Left lung (tissue), 10 donors: Measurements from ENCODE around the gene ATXN10. TPM values are rescaled to one million over a fixed set of nuclear protein-coding genes. Genes with fewer than 3 reads are reported as not detected.
"Not testable (repeated sequence)": the region's sequence is repeated elsewhere in the genome, so short reads cannot be mapped to it uniquely, and the experiment has no call there.

Source experiments
- ATAC-seq: fragments of 200-7000 bp; cut with Tn5 transposase; one replicate; pipeline ENCODE4 v1.9.1; 2020; ENCODE audit warnings: moderate library complexity
- DNase-seq, 4 donors: peaks; one replicate each; pipeline ENCODE4 v3.0.0-alpha.2; 2013 to 2020
- H3K27ac ChIP-seq, 2 donors: fragments of 200-600 bp; sonication (generic) in 1 of 2; one replicate each; pipeline versions ENCODE4 v1.5.0 to v1.8.0; 2020 to 2021
- H3K27me3 ChIP-seq, 2 donors: fragments of 200-600 bp; sonication (generic) in 1 of 2; one replicate each; pipeline versions ENCODE4 v1.5.0 to v1.8.0; 2020 to 2021
- H3K36me3 ChIP-seq, 2 donors: fragments of 200-600 bp; sonication (generic) in 1 of 2; one replicate each; pipeline versions ENCODE4 v1.5.0 to v1.8.0; 2020 to 2021
- H3K4me1 ChIP-seq, 2 donors: fragments of 200-600 bp; one replicate each; pipeline ENCODE4 v1.8.0; 2021
- H3K4me3 ChIP-seq, 2 donors: fragments of 200-600 bp; sonication (generic) in 1 of 2; one replicate each; pipeline versions ENCODE4 v1.5.0 to v1.8.0; 2020 to 2021; ENCODE audit warnings: mild to moderate bottlenecking in 1 of 2
- H3K9me3 ChIP-seq, 2 donors: fragments of 200-600 bp; sonication (generic) in 1 of 2; one replicate each; pipeline versions ENCODE4 v1.5.0 to v1.8.0; 2020 to 2021
- CTCF ChIP-seq, 2 donors: fragments of 200-600 bp; sonication (generic) in 1 of 2; IDR thresholded peaks; one replicate each; pipeline versions ENCODE4 v1.5.0 to v1.8.0; 2021; ENCODE audit warnings: antibody characterized with exemption in 2 of 2
- intact Hi-C, 2 donors: fragments of 100-400 bp; cut with DNase I; formaldehyde crosslinking; loops; one replicate each; pipeline versions ENCODE4 v1.11.2 to v1.14.2; 2022
- polyA plus RNA-seq, 6 donors: library from polyadenylated mRNA; unstranded; fragments of 120-200 nt; gene quantifications; one replicate each; pipeline ENCODE4 v1.2.1, GENCODE V29; 2013; ENCODE audit not compliant: insufficient read length in 6 of 6
- total RNA-seq, 2 donors: library from RNA; stranded (reverse); fragmentation: NEBNext Ultra II Directional; extraction: Animal tissue kit (Norgen Biotek cat#: 25700); gene quantifications; one replicate each; pipeline ENCODE4 v1.2.1, GENCODE V29; 2021
- donor health status: DM: no; HTN: yes; CAD: no.
- donor health status: DM: no; HTN: no; CAD: no.

The ATXN10 gene
- total and polyA plus RNA-seq, 8 donors: 117 to 281 (median 237) TPM

GRCh38 chr22:45793161-45793560 lies 121.5 kb downstream of the ATXN10 start:
- ATAC-seq: no peak
- DNase-seq: no peak
- TF ChIP-seq CTCF (IDR thresholded peaks at IDR 0.05): no peak
- Histone ChIP-seq H3K27me3 (no peaks in the 10 kb centered on the region), H3K36me3 (peaks cover 0 to 44% of the 10 kb centered on the region in 2 donors), H3K4me1 (no peaks in the 10 kb centered on the region), H3K27ac (no peak overlapping the region), H3K4me3 (no peak overlapping the region), H3K9me3 (peaks cover 0 to 34% of the 10 kb centered on the region in 2 donors)
- intact Hi-C loops: no loop called here

GRCh38 chr22:45793892-45794291 lies 122.3 kb downstream of the ATXN10 start:
- intact Hi-C loops: no loop called here
- no peak for DNase-seq
- no peak for ATAC-seq
- H3K27ac ChIP-seq: no peak overlapping the region
- H3K4me1 ChIP-seq: no peaks in the 10 kb centered on the region
- H3K36me3 ChIP-seq: peaks cover 0 to 44% of the 10 kb centered on the region in 2 donors
- H3K9me3 ChIP-seq: peaks cover 0 to 34% of the 10 kb centered on the region in 2 donors
- H3K27me3 ChIP-seq: no peaks in the 10 kb centered on the region
- no peak for TF ChIP-seq CTCF (IDR thresholded peaks at IDR 0.05)
- no peak overlapping the region for H3K4me3 ChIP-seq

GRCh38 chr22:45796009-45796408 lies 124.4 kb downstream of the ATXN10 start:
- H3K27ac ChIP-seq, H3K4me3 ChIP-seq, ATAC-seq, H3K4me1 ChIP-seq, intact Hi-C loops, DNase-seq, H3K27me3 ChIP-seq: not testable (repeated sequence)
- H3K9me3 ChIP-seq: peaks cover 0 to 34% of the 10 kb centered on the region in 2 donors
- H3K36me3 ChIP-seq: peaks cover 0 to 44% of the 10 kb centered on the region in 2 donors

- Histone ChIP-seq H3K27me3 (no peaks in the 10 kb centered on the region), H3K27ac (no peak overlapping the region), H3K4me1 (no peaks in the 10 kb centered on the region), H3K36me3 (peaks cover 0 to 36% of the 10 kb centered on the region in 2 donors), H3K9me3 (peaks cover 0 to 30% of the 10 kb centered on the region in 2 donors), H3K4me3 (no peak overlapping the region)
- no peak for TF ChIP-seq CTCF (IDR thresholded peaks at IDR 0.05)
- intact Hi-C loops: no loop called here
- ATAC-seq (no peak), DNase-seq (no peak)
Observed at GRCh38 chr22:45799291-45799690, 127.7 kb downstream of the ATXN10 start.

- DNase-seq (no peak), ATAC-seq (no peak)
- intact Hi-C loops: no loop called here
- H3K9me3 ChIP-seq: peaks cover 0 to 2% of the 10 kb centered on the region in 2 donors
- H3K36me3 ChIP-seq: peaks cover 0 to 12% of the 10 kb centered on the region in 2 donors
- peaks cover 0 to 3% of the 10 kb centered on the region in 2 donors for H3K4me1 ChIP-seq
- no peak overlapping the region for H3K4me3 ChIP-seq
- H3K27ac ChIP-seq: no peak overlapping the region
- no peaks in the 10 kb centered on the region for H3K27me3 ChIP-seq
- TF ChIP-seq CTCF (IDR thresholded peaks at IDR 0.05): no peak
Observed at GRCh38 chr22:45802054-45802453, 130.4 kb downstream of the ATXN10 start.

- ATAC-seq: no peak
- DNase-seq: no peak
- no peaks in the 10 kb centered on the region for H3K27me3 ChIP-seq
- no peaks in the 10 kb centered on the region for H3K9me3 ChIP-seq
- intact Hi-C loops: no loop called here
- H3K4me1 ChIP-seq: peaks cover 0 to 3% of the 10 kb centered on the region in 2 donors
- H3K36me3 ChIP-seq: peaks cover 0 to 27% of the 10 kb centered on the region in 2 donors
- no peak overlapping the region for H3K4me3 ChIP-seq
- no peak overlapping the region for H3K27ac ChIP-seq
- no peak for TF ChIP-seq CTCF (IDR thresholded peaks at IDR 0.05)
Observed at GRCh38 chr22:45804319-45804985, 132.8 kb downstream of the ATXN10 start.
